ENCODE measurements around the gene KCNH4.

DNA sequence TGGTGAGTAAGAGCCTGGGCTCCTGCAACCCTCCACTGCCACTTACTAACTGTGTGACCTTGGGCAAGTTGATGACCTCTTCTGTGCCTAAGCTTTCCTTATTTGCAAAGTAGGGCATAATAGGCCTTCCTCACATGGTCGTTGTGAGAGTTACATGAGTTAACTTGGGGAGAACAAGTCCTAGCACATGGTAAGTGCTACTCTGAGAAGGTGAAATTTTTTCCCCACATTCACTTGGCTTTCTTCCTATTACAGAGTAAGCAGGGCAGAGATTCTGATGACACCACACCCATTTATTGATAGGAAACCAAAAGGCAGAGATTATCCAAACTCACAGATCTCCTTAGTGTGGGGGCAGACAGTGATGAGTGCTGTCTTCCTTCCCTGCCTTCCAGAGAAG, 1.6 kb downstream of the KCNH4 start:
- TF ChIP-seq, protein P1, sequence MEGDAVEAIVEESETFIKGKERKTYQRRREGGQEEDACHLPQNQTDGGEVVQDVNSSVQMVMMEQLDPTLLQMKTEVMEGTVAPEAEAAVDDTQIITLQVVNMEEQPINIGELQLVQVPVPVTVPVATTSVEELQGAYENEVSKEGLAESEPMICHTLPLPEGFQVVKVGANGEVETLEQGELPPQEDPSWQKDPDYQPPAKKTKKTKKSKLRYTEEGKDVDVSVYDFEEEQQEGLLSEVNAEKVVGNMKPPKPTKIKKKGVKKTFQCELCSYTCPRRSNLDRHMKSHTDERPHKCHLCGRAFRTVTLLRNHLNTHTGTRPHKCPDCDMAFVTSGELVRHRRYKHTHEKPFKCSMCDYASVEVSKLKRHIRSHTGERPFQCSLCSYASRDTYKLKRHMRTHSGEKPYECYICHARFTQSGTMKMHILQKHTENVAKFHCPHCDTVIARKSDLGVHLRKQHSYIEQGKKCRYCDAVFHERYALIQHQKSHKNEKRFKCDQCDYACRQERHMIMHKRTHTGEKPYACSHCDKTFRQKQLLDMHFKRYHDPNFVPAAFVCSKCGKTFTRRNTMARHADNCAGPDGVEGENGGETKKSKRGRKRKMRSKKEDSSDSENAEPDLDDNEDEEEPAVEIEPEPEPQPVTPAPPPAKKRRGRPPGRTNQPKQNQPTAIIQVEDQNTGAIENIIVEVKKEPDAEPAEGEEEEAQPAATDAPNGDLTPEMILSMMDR (conservative IDR thresholded peaks at IDR 0.05; ENCODE audit: low read length) = no peak
- TF ChIP-seq EZH2phosphoT487 (IDR thresholded peaks at IDR 0.05; ENCODE audit: borderline replicate concordance, low read depth, low read length) = no peak

Measured in OCI-LY7 (cell line).